ENCODE results near the gene TAF11L14.
"Not testable (repeated sequence)": the region's sequence is repeated elsewhere in the genome, so short reads cannot be mapped to it uniquely, and the experiment has no call there.

The TAF11L14 gene

DNA sequence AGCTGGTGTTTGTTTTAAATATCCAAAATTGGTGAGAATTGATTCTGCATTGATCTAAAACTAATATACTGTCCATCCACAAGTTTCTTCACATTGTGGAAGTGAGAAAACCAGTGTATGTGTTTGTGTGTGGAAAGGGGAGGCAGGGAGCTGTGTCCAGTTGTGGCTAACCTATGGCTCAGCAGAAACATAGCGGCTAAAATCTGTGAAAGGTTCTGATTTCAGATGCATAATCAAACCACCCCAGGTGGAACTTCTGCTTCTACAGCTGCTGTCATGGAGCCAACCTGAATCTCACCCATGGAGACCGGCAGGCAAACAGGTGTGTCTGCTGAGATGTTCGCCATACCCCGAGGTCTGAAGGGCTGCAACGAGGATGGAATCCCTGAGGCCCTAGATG lies at the start of gene TAF11L14:
TSS of gene TAF11L14 (plus strand) at position 301 of the 400 bp plus-strand sequence.
- no peak for DNase-seq (ENCODE audit: low spot score)

DNA sequence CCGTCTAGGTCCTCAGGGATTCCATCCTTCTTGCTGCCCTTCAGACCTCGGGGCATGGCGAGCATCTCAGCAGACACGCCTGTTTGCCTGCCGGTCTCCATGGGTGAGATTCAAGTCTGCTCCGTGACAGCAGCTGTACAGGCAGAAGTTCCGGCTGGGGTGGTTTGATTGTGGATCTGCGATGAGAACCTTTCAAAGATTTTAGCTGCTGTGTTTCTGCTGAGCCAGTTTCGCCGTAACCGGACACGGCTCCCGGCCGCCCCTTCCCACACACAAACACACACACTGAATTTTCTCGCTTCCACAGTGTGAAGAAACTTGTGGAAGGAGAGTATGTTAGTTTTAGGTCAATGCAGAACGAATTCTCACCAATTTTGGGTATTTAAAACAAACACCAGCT lies 48.6 kb upstream of the TAF11L14 start, which contains the start of gene TAF11L7:
TSS of gene TAF11L7 (minus strand) at position 101 of the 400 bp plus-strand sequence.
- DNase-seq (ENCODE audit: low spot score) = not testable (repeated sequence)

DNA sequence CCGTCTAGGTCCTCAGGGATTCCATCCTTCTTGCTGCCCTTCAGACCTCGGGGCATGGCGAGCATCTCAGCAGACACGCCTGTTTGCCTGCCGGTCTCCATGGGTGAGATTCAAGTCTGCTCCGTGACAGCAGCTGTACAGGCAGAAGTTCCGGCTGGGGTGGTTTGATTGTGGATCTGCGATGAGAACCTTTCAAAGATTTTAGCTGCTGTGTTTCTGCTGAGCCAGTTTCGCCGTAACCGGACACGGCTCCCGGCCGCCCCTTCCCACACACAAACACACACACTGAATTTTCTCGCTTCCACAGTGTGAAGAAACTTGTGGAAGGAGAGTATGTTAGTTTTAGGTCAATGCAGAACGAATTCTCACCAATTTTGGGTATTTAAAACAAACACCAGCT lies 43.4 kb upstream of the TAF11L14 start, which contains the start of gene TAF11L8:
TSS of gene TAF11L8 (minus strand) at position 101 of the 400 bp plus-strand sequence.
- DNase-seq (ENCODE audit: low spot score) = not testable (repeated sequence)

- DNase-seq (ENCODE audit: low spot score) = not testable (repeated sequence)
Measured at GRCh38 chr5:17594255-17594654, 40.0 kb upstream of the TAF11L14 start, which contains the start of gene TAF11L9. TSS of gene TAF11L9 (minus strand) at chr5:17594394.

DNA sequence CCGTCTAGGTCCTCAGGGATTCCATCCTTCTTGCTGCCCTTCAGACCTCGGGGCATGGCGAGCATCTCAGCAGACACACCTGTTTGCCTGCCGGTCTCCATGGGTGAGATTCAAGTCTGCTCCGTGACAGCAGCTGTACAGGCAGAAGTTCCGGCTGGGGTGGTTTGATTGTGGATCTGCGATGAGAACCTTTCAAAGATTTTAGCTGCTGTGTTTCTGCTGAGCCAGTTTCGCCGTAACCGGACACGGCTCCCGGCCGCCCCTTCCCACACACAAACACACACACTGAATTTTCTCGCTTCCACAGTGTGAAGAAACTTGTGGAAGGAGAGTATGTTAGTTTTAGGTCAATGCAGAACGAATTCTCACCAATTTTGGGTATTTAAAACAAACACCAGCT lies 36.5 kb upstream of the TAF11L14 start, which contains the start of gene TAF11L10:
TSS of gene TAF11L10 (minus strand) at position 101 of the 400 bp plus-strand sequence.
- DNase-seq (ENCODE audit: low spot score) = not testable (repeated sequence)

GRCh38 chr5:17603880-17604279 lies 30.4 kb upstream of the TAF11L14 start, which contains the start of gene TAF11L11:
TSS of gene TAF11L11 (plus strand) at chr5:17604183.
- not testable (repeated sequence) for DNase-seq (ENCODE audit: low spot score)

DNA sequence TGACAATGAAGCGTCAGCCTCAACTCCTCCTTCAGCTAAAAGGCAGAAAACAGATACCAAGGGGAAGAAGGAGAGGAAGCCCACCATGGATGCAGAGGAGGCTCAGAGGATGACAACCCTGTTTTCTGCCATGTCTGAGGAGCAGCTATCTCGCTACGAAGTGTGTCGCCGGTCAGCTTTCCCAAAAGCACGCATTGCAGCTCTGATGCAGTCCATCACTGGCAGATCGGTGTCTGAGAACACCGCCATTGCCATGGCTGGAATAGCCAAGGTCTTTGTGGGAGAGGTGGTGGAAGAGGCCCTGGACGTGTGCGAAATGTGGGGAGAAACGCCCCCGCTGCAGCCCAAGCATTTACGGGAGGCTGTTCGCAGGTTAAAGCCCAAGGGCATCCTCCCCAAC lies 29.3 kb upstream of the TAF11L14 start:
- no peak for DNase-seq (ENCODE audit: low spot score)

GRCh38 chr5:17607461-17607860 lies 26.8 kb upstream of the TAF11L14 start:
- DNase-seq (ENCODE audit: low spot score) = not testable (repeated sequence)

DNA sequence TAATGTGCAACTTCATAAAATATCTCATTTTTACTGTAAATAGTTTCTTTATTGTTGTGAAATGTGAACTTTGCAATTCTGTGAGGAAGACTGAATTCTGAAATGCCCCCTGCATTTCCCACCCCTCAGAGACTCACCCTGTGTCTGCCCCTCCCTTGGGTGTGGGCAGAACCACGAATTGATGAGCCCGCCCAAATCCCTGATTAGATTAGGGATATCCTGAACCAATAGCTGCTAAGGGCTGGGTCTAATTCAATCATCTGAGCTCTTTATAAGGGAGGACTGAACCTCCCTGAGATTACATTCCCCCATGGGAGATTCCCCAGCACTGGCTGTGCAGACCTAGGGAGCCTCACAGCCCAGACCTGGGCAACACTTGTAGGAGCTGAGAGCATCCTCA lies 24.2 kb upstream of the TAF11L14 start, which contains the start of gene TAF11L12:
TSS of gene TAF11L12 (plus strand) at position 301 of the 400 bp plus-strand sequence.
- not testable (repeated sequence) for DNase-seq (ENCODE audit: low spot score)

DNA sequence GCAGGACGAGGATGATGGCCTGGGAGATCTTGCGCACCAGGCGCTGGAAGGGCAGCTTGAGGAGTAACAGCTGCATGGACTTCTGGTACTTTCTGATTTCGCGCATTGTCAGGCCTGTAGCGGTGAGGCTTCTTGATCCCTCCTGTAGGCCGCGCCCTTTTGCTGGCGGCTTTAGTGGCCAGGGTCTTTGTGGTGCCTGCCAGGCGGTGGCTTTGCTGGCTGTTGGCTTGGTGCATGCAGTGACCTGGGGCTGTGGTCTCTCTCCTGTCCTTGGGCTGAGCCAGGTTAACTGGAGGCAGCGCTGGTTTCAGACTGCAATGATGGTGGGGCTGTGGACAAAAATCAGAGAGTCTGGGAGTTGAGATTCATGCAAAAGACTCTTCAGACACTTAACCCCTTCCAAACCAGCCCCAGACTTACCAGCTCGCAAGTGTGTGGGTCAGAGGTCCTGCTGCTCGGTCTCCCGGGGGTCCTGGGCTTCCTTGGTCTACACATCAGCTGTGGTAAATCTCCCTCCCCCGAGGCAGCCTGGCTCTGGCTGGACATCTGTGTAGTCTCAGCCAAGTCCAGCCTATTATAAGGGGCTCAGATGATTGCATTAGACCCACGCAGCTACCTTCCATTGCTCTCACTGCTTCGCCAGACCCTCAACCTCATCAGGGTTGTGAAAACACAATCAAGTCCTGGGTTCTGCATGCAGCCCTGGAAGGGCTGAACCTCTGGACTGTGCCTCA lies 19.2 kb upstream of the TAF11L14 start:
- DNase-seq (ENCODE audit: low spot score) = no peak

GRCh38 chr5:17619354-17619753 lies 14.9 kb upstream of the TAF11L14 start:
- no peak for DNase-seq (ENCODE audit: low spot score)

DNA sequence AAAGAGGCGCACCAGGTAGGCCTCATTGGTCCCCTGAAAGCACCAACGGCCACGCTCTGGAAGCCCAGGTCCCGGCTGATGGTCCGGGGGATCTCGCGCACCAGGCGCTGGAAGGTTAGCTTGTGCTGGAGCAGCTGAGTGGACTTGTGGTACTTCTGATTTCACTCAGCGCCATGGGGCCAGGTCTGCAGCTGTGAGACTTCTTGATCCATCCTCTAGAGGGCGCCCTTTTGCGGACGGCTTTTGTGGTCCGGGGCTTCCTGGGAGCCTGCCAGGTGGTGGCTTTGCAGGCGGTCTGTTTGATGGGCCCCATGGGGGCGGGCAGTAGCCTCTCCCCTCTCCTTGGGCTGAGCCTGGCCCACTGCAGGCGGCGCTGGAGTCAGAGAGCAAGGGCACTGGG lies 13.6 kb upstream of the TAF11L14 start:
- DNase-seq (ENCODE audit: low spot score) = no peak

DNA sequence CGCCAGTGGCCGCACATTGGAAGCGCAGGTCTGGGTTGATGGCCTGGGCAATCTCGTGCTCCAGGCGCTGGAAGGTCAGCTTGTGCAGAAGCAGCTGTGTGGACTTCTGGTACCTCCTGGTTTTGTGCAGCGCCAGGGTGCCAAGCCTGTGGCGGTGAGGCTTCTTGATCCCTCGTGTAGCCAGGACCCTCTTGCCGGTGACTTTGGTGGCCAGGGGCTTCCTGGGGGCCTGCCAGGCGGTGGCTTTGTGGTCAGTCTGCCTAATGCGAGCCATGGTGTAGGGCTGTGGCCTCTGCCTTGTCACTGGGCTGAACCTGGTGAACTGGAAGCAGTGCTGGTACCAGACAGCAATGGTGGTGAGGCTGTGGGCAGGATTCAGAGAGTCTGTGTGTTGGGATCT lies 8.6 kb upstream of the TAF11L14 start:
- no peak for DNase-seq (ENCODE audit: low spot score)

DNA sequence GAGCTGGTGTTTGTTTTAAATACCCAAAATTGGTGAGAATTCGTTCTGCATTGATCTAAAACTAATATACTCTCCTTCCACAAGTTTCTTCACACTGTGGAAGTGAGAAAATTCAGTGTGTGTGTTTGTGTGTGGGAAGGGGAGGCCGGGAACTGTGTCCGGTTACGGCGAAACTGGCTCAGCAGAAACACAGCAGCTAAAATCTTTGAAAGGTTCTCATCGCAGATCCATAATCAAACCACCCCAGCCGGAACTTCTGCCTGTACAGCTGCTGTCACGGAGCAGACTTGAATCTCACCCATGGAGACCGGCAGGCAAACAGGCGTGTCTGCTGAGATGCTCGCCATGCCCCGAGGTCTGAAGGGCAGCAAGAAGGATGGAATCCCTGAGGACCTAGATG lies 2.5 kb upstream of the TAF11L14 start, which contains the start of gene TAF11L13:
TSS of gene TAF11L13 (plus strand) at position 301 of the 400 bp plus-strand sequence.
- DNase-seq (ENCODE audit: low spot score) = not testable (repeated sequence)

DNA sequence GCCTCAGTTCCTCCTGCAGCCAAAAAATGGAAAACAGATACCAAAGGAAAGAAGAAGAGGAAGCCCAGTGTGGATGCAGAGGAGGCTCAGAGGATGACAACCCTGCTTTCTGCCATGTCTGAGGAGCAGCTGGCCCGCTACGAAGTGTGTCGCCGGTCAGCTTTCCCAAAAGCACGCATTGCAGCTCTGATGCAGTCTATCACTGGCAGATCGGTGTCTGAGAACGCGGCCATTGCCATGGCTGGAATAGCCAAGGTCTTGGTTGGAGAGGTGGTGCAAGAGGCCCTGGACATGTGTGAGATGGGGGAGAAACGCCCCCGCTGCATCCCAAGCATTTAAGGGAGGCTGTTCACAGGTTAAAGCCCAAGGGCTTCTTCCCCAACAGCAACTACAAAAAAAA lies 15.0 kb downstream of the TAF11L14 start:
- not testable (repeated sequence) for DNase-seq (ENCODE audit: low spot score)

- not testable (repeated sequence) for DNase-seq (ENCODE audit: low spot score)
Measured at GRCh38 chr5:17655201-17655759, 21.0 kb downstream of the TAF11L14 start.

- no peak for DNase-seq (ENCODE audit: low spot score)
Measured at GRCh38 chr5:17655921-17656320, 21.7 kb downstream of the TAF11L14 start.

DNA sequence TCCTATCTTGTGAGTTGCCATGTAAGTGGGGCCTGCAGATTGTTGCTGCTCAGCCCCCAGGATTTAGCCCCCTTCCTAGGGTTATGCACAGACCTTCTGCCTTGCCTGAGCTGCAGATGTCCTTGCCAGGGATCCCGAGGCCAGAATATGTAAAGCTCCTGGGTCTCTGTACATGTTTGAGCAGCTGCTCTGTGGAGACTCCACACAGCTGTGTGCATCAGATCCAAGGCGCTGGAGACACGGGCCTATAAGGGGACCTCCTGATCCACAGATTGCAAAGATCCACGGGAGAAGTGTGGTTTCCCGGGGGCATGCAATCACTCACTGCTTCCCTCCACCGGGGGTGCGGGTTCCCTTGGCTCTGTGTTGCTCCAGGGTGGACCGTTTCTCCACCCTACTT lies 28.9 kb downstream of the TAF11L14 start:
- DNase-seq (ENCODE audit: low spot score) = no peak

GRCh38 chr5:17665836-17666235 lies 31.6 kb downstream of the TAF11L14 start:
- DNase-seq (ENCODE audit: low spot score) = no peak

DNA sequence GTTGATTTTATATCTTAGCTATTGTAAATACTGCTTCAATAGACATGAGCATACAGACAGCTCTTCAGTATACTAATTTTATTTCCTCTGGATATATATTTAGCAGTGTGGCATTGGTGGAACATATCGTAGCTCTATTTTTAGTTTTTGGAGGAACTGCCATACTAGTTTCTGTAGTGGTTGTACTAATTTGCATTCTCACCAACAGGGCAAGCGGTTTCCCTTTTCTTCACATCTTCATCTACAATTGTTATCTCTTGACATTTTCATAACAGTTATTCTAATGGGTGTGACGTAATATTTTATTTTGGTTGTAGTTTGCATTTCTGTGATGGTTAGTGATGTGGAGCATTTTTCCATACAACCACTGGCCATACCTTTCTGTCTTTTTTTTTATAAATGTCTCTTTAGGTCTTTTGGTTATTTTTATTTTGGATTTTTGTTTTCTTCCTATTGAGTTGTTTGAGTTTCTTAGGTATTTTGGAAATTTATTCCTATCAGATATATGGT lies 32.5 kb downstream of the TAF11L14 start:
- no peak for DNase-seq (ENCODE audit: low spot score)

DNA sequence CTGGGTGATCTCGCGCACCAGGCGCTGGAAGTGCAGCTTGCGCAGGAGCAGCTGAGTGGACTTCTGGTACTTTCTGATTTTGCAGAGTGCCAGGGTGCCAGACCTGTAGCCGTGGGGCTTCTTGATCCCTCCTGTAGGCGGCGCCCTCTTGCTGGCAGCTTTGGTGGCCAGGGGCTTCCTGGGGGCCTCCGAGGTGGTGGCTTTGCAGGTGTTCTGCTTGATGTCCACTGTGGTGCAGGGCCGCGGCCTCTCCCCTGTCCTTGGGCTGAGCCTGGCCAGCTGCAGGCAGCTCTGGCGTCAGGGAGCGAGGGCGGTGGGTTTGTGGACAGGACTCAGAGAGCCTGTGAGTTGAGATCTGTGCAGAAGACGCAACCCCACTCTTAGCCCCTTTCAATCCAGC lies 36.1 kb downstream of the TAF11L14 start:
- no peak for DNase-seq (ENCODE audit: low spot score)

GRCh38 chr5:17678751-17679324 lies 44.6 kb downstream of the TAF11L14 start:
- DNase-seq (ENCODE audit: low spot score) = no peak

Measured in Ammon's horn (tissue), 1 donor.